Lower leg skin (tissue), 3 donors: Measurements from ENCODE around the gene CXCL12.

Source experiments
- POLR2A ChIP-seq, 2 donors: fragments of 450-650 bp; IDR thresholded peaks; one replicate each; pipeline ENCODE4 v1.6.1; 2016 to 2017; ENCODE audit warnings: antibody characterized with exemption in 2 of 2, mild to moderate bottlenecking in 1 of 2, moderate library complexity in 1 of 2
- TF ChIP-seq, protein P1 (sequence below), 3 donors: fragments of 450-650 bp; IDR thresholded peaks; one replicate each; pipeline ENCODE4 v1.5.1; 2016; ENCODE audit warnings: antibody characterized with exemption in 3 of 3, mild to moderate bottlenecking in 3 of 3, moderate library complexity in 2 of 3

DNA sequence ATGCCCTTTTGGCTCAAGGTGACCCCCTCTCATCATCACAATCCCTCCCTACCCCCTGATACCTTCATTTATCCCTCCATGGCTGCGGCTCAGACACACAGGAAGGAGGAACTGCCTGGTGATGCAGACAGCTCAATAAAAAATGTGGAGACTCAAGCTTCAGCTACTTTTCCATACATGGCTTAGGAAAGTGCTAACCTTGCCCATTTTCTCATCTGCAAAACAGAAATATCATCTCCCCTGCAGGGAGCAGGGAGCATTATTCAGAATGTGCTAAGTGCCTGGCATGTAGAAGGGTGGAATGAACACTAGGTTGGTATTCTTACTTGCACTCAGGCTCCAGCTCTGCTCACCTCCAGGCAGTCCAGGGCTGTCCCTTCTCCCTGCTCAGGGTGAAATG, 23.8 kb downstream of the CXCL12 start:
- no peak for TF ChIP-seq POLR2A (IDR thresholded peaks at IDR 0.05)
- TF ChIP-seq, protein P1, sequence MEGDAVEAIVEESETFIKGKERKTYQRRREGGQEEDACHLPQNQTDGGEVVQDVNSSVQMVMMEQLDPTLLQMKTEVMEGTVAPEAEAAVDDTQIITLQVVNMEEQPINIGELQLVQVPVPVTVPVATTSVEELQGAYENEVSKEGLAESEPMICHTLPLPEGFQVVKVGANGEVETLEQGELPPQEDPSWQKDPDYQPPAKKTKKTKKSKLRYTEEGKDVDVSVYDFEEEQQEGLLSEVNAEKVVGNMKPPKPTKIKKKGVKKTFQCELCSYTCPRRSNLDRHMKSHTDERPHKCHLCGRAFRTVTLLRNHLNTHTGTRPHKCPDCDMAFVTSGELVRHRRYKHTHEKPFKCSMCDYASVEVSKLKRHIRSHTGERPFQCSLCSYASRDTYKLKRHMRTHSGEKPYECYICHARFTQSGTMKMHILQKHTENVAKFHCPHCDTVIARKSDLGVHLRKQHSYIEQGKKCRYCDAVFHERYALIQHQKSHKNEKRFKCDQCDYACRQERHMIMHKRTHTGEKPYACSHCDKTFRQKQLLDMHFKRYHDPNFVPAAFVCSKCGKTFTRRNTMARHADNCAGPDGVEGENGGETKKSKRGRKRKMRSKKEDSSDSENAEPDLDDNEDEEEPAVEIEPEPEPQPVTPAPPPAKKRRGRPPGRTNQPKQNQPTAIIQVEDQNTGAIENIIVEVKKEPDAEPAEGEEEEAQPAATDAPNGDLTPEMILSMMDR (IDR thresholded peaks at IDR 0.05) = no peak
